Ishikawa (cell line): ENCODE results near the gene ICAM2.

Experiments
- CEBPB ChIP-seq: IDR thresholded peaks from 2 replicates; pipeline ENCODE4 v1.6.1; 2012
- CREB1 ChIP-seq: IDR thresholded peaks from 2 replicates; pipeline ENCODE4 v1.6.1; 2012; ENCODE audit warnings: low read depth
- EGR1 ChIP-seq: IDR thresholded peaks from 2 replicates; pipeline ENCODE4 v1.6.1; 2012
- EP300 ChIP-seq: IDR thresholded peaks from 2 replicates; pipeline ENCODE4 v1.6.1; 2012; ENCODE audit warnings: borderline replicate concordance
- FOXM1 ChIP-seq: IDR thresholded peaks from 2 replicates; pipeline ENCODE4 v1.6.1; 2012; ENCODE audit warnings: low read depth, borderline replicate concordance
- MAX ChIP-seq: IDR thresholded peaks from 2 replicates; pipeline ENCODE4 v1.6.1; 2012
- NFIC ChIP-seq: IDR thresholded peaks from 2 replicates; pipeline ENCODE4 v1.6.1; 2012
- RAD21 ChIP-seq: IDR thresholded peaks from 2 replicates; pipeline ENCODE4 v1.6.1; 2012; ENCODE audit warnings: low read depth
- REST ChIP-seq: IDR thresholded peaks from 2 replicates; pipeline ENCODE4 v1.6.1; 2012; ENCODE audit warnings: low read depth, mild to moderate bottlenecking
- TAF1 ChIP-seq: IDR thresholded peaks from 2 replicates; pipeline ENCODE4 v1.6.1; 2012; ENCODE audit warnings: low read depth, mild to moderate bottlenecking
- TCF12 ChIP-seq: IDR thresholded peaks from 2 replicates; pipeline ENCODE4 v1.6.1; 2012; ENCODE audit warnings: low read depth
- TEAD4 ChIP-seq: IDR thresholded peaks from 2 replicates; pipeline ENCODE4 v1.6.1; 2012
- YY1 ChIP-seq: IDR thresholded peaks from 2 replicates; pipeline ENCODE4 v1.6.1; 2012; ENCODE audit warnings: low read depth
- ZBTB7A ChIP-seq: IDR thresholded peaks from 2 replicates; pipeline ENCODE4 v1.6.1; 2012; ENCODE audit warnings: low read depth
- TF ChIP-seq, protein P1 (sequence below): IDR thresholded peaks from 2 replicates; pipeline ENCODE4 v1.6.1; 2012

ICAM2 gene

DNA sequence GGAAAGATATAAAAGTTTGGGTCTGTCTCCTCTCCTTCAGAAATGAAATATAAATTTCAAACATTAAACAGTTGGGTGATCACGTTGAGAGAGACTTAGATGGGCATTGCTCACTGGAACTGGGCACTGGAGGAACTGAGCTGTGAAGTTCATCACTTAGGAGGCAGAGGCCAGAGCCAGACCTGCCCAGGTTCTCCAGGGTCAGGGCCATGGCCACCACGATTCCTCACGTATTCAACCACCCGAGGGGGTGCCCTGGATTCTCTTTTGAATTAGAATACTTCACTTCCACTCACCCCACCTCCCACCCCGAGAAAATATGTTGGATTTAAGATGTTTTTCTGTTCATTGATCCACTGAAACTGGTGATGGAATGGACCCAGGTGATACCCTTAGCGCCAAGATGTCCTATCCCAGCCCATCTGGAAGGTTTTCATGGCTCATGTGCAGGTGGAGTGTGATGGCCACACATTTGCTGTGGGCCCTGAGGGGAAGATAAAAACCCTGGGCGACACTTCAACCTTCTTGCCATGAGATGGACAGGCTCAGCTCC lies 16.1 kb downstream of the ICAM2 start:
- TF ChIP-seq RAD21: no peak
- TF ChIP-seq FOXM1: no peak
- TF ChIP-seq TCF12: no peak
- TF ChIP-seq YY1: no peak
- no peak for TF ChIP-seq TAF1
- TF ChIP-seq EGR1: no peak
- no peak for TF ChIP-seq CREB1
- TF ChIP-seq TEAD4: no peak

- no peak for TF ChIP-seq MAX
- TF ChIP-seq EP300: no peak
- TF ChIP-seq CREB1: no peak
- TF ChIP-seq TEAD4: no peak
- no peak for TF ChIP-seq YY1
- TF ChIP-seq FOXM1: no peak
- no peak for TF ChIP-seq RAD21
- no peak for TF ChIP-seq EGR1
- TF ChIP-seq REST: no peak
- no peak for TF ChIP-seq ZBTB7A
- TF ChIP-seq TCF12: no peak
- TF ChIP-seq NFIC: no peak
- TF ChIP-seq, protein P1, sequence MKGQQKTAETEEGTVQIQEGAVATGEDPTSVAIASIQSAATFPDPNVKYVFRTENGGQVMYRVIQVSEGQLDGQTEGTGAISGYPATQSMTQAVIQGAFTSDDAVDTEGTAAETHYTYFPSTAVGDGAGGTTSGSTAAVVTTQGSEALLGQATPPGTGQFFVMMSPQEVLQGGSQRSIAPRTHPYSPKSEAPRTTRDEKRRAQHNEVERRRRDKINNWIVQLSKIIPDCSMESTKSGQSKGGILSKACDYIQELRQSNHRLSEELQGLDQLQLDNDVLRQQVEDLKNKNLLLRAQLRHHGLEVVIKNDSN: no peak
- TF ChIP-seq CEBPB: no peak
- TF ChIP-seq TAF1: no peak
Observed at GRCh38 chr17:64003526-64004121, 16.8 kb downstream of the ICAM2 start.

GRCh38 chr17:64002658-64003525 lies 17.5 kb downstream of the ICAM2 start:
- TF ChIP-seq EGR1: no peak
- TF ChIP-seq, protein P1: no peak
- no peak for TF ChIP-seq TEAD4
- TF ChIP-seq RAD21: no peak
- no peak for TF ChIP-seq TCF12
- no peak for TF ChIP-seq NFIC
- TF ChIP-seq EP300: no peak
- TF ChIP-seq ZBTB7A: no peak
- TF ChIP-seq CEBPB: no peak
- TF ChIP-seq YY1: no peak
- TF ChIP-seq MAX: no peak
- no peak for TF ChIP-seq FOXM1
- TF ChIP-seq REST: no peak

GRCh38 chr17:64001763-64002529 lies 18.5 kb downstream of the ICAM2 start:
- TF ChIP-seq EP300: no peak
- TF ChIP-seq CREB1: no peak
- TF ChIP-seq YY1: no peak
- TF ChIP-seq, protein P1: no peak

GRCh38 chr17:64001091-64001579 lies 19.3 kb downstream of the ICAM2 start:
- TF ChIP-seq MAX (no peak), CREB1 (no peak)
